Measurements from ENCODE around the gene PSMD9.
"Not testable (repeated sequence)": the region's sequence is repeated elsewhere in the genome, so short reads cannot be mapped to it uniquely, and the experiment has no call there.

Gene PSMD9

DNA sequence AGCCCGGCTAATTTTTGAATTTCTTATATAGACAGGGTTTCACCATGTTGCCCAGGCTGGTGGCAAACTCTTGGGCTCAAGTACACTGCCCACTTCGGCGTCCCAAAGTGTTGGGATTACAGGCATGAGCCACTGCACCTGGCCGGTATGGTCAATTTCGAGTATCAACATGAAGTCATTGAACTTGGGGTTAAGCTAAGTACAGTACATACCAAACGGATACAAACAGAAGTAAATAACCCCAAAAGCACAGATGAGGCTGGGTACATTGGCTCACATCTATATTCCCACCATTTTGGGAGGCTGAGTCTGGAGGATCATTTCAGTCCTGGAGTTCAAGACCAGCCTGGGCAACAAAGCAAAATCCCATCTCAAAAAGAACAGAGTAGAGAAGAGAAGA, 13.0 kb upstream of the PSMD9 start:
- TF ChIP-seq, protein P1, sequence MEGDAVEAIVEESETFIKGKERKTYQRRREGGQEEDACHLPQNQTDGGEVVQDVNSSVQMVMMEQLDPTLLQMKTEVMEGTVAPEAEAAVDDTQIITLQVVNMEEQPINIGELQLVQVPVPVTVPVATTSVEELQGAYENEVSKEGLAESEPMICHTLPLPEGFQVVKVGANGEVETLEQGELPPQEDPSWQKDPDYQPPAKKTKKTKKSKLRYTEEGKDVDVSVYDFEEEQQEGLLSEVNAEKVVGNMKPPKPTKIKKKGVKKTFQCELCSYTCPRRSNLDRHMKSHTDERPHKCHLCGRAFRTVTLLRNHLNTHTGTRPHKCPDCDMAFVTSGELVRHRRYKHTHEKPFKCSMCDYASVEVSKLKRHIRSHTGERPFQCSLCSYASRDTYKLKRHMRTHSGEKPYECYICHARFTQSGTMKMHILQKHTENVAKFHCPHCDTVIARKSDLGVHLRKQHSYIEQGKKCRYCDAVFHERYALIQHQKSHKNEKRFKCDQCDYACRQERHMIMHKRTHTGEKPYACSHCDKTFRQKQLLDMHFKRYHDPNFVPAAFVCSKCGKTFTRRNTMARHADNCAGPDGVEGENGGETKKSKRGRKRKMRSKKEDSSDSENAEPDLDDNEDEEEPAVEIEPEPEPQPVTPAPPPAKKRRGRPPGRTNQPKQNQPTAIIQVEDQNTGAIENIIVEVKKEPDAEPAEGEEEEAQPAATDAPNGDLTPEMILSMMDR (IDR thresholded peaks at IDR 0.05; ENCODE audit: low read depth, low read length, missing control alignments): no peak
- no peak for DNase-seq (ENCODE audit: extremely low read depth, low read depth)
- H3K4me3 ChIP-seq (replicated peaks; ENCODE audit: low read depth, low read length): no peak overlapping the region

DNA sequence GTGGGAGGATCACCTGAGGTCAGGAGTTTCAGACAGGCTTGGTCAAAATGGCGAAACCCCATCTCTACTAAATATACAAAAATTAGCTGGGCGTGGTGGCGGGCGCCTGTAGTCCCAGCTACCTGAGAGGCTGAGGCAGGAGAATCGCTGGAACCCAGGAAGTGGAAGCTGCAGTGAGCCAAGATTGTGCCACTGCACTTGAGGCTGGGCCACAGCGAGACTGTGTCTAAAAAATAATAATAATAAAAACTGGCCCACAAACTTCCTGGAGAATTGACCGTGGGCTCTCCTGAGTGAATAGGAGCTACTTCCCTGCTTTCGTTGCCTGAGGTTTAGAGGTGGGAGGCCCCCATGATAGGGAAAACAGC, 12.5 kb upstream of the PSMD9 start:
- not testable (repeated sequence) for DNase-seq (ENCODE audit: extremely low read depth, low read depth); H3K4me3 ChIP-seq (replicated peaks; ENCODE audit: low read depth, low read length)

DNA sequence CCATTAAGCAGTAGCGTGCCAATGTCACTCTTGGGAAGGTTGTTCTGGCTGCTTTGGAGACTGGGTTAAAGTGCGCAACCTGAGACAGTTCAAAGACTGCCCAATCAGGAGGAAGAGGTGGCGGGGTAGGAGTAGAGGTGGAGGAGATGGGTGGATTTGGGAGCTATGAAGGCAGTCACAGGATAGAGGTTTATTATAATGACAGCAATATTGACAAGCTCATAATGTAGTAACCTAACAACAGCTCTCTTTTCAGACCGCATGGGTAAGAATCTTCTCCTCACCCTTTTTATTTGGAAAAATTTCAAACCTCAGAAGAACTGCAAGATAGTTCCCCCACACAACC, 5.3 kb upstream of the PSMD9 start:
- TF ChIP-seq, protein P1 (IDR thresholded peaks at IDR 0.05; ENCODE audit: low read depth, low read length, missing control alignments): no peak
- DNase-seq (ENCODE audit: extremely low read depth, low read depth): no peak
- H3K4me3 ChIP-seq (replicated peaks; ENCODE audit: low read depth, low read length): no peak overlapping the region

DNA sequence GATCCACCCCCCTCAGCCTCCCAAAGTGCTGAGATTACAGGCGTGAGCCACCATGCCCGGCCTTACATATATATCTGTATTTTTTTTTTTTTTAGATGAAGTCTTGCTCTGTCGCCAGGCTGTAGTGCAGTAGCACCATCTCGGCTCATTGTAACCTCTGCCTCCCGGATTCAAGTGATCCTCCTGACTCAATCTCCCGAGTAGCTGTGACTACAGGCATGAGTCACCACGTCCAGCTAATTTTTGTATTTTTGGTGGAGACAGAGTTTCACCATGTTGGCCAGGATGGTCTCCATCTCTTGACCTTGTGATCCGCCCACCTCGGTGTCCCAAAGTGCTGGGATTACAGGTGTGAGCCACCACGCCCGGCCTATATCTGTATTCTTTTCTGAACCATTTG, 3.5 kb upstream of the PSMD9 start:
- DNase-seq (ENCODE audit: extremely low read depth, low read depth); H3K4me3 ChIP-seq (replicated peaks; ENCODE audit: low read depth, low read length): not testable (repeated sequence)

DNA sequence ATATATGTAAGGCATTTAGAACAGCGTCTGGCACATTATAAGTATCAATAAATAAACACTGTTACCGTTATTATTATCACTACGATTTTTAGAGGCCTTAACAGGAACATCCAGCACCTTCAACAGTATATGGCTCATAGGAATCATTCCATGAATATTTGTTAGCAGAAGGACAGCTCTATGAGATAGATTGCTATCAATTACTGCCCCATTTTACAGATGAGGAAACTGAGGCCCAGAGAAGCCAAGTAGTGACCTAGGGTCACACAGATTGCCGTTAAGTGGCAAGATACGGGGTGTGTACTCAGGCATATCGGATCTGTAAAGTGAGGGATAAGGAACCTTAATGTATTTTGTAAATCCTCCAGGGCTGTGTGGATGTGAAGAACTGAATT, 510 bp upstream of the PSMD9 start:
- DNase-seq (ENCODE audit: extremely low read depth, low read depth): no peak
- TF ChIP-seq, protein P1 (IDR thresholded peaks at IDR 0.05; ENCODE audit: low read depth, low read length, missing control alignments): no peak
- peak overlapping the region; percentile 80 for H3K4me3 ChIP-seq (replicated peaks; ENCODE audit: low read depth, low read length)

DNA sequence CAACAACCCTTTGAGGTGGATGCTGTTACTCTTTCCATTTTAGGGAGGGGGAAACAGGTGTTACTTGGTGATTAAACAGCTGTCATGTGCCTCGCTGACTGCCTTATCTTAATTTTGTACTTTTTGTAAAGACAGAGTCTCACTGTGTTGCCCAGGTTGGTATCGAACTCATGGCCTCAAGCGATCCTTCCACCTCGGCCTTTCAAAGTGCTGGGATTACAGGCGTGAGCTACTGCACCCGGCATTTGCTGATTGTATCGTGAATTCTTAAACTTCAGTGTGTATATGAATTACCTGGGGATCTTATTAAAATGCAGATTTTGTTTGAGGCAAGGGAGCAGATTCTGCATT, 659 bp downstream of the PSMD9 start:
- no peak for DNase-seq (ENCODE audit: extremely low read depth, low read depth)
- TF ChIP-seq, protein P1 (IDR thresholded peaks at IDR 0.05; ENCODE audit: low read depth, low read length, missing control alignments): no peak
- peak overlapping the region; percentile 80 for H3K4me3 ChIP-seq (replicated peaks; ENCODE audit: low read depth, low read length)

DNA sequence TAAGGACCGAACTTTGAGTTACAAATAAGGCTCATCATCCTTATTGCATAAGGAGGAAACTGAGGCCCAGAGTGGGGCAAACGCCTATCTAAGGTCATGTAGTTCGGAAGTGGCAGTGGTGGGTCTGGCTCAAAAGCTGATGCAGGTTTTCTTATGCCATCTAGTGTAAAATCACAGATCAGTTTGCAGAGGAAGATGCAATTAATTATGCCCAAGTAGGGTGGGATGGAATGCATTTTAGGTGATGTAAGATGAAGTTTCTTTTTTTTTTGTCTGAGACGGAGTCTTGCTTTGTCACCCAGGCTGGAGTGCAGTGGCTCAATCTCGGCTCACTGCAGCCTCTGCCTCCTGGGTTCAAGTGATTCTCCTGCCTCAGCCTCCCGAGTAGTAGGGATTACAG, 1.1 kb downstream of the PSMD9 start:
- not testable (repeated sequence) for DNase-seq (ENCODE audit: extremely low read depth, low read depth)
- peak overlapping the region; percentile 80 for H3K4me3 ChIP-seq (replicated peaks; ENCODE audit: low read depth, low read length)

DNA sequence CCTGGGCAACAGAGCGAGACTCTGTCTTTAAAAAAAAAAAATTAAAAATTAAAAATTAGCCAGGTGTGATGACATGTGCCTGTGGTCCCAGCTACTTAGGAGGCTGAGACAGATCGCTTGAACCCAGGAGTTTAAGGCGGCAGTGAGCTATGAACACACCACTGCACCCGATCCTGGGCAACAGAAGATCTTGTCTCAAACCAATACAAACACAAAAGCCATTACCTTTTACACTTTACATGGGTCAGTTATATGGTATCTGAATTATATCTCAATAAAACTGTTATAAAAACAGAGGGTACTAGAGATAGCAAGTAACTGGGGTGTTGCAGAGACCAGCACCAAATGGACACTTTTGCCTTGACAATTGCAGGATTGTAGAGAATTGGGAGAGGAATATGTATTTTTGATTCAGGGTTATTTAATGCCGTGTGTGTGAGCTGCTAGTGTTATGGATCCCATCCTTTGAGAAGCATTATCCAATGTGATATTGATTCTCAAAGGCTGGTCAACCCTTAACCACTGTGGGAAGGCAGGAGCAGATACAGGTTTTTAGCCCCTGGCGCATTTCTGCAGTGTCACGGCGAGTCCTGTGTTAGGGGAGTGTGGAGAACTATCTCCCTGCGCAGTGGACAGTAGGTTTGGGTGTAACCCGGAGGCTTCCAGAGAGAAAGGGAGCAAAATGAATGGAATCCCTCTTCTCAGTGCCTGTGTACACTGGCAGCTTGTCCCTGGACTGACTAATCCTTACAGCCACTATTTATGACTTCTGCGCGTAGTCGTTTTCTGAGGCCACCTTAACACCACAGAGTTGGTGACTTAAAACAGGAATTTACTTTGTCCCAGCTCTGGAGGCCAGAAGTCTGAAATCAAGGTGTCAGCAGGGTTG, 4.3 kb downstream of the PSMD9 start:
- no peak overlapping the region for H3K4me3 ChIP-seq (replicated peaks; ENCODE audit: low read depth, low read length)
- no peak for DNase-seq (ENCODE audit: extremely low read depth, low read depth)
- TF ChIP-seq, protein P1 (IDR thresholded peaks at IDR 0.05; ENCODE audit: low read depth, low read length, missing control alignments): no peak

Data from HFF-Myc (cell line).